Effector CD4-positive, alpha-beta T cell (primary cell): ENCODE measurements around the gene THRB.

Experiments used
- DNase-seq: peaks from one replicate; pipeline ENCODE4 v3.0.0-alpha.2; 2020

THRB gene

GRCh38 chr3:24300949-24301348 lies 193.7 kb downstream of the THRB start:
- no peak for DNase-seq

GRCh38 chr3:24299806-24300626 lies 194.6 kb downstream of the THRB start:
- DNase-seq = no peak

- no peak for DNase-seq
Observed at GRCh38 chr3:24299246-24299805, 195.3 kb downstream of the THRB start.

GRCh38 chr3:24296441-24297205 lies 198.0 kb downstream of the THRB start:
- no peak for DNase-seq

GRCh38 chr3:24294150-24294549 lies 200.5 kb downstream of the THRB start:
- DNase-seq = no peak

GRCh38 chr3:24291646-24292045 lies 203.0 kb downstream of the THRB start:
- no peak for DNase-seq

- DNase-seq = no peak
Observed at GRCh38 chr3:24290596-24290995, 204.1 kb downstream of the THRB start.

GRCh38 chr3:24288496-24289236 lies 206.0 kb downstream of the THRB start:
- DNase-seq = no peak

GRCh38 chr3:24287755-24288450 lies 206.7 kb downstream of the THRB start:
- DNase-seq = no peak

- no peak for DNase-seq
Observed at GRCh38 chr3:24286405-24286804, 208.2 kb downstream of the THRB start.

- no peak for DNase-seq
Observed at GRCh38 chr3:24278543-24278942, 216.1 kb downstream of the THRB start.

GRCh38 chr3:24273491-24273890 lies 221.2 kb downstream of the THRB start:
- DNase-seq = no peak

- no peak for DNase-seq
Observed at GRCh38 chr3:24272875-24273274, 221.8 kb downstream of the THRB start.

GRCh38 chr3:24272408-24272807 lies 222.2 kb downstream of the THRB start:
- DNase-seq = no peak

GRCh38 chr3:24271228-24271627 lies 223.4 kb downstream of the THRB start:
- no peak for DNase-seq

GRCh38 chr3:24270744-24271143 lies 223.9 kb downstream of the THRB start:
- DNase-seq = no peak

- DNase-seq = no peak
Observed at GRCh38 chr3:24270204-24270691, 224.4 kb downstream of the THRB start.

- DNase-seq = no peak
Observed at GRCh38 chr3:24264748-24265158, 229.9 kb downstream of the THRB start.

- DNase-seq = no peak
Observed at GRCh38 chr3:24264011-24264410, 230.6 kb downstream of the THRB start.

- no peak for DNase-seq
Observed at GRCh38 chr3:24263069-24263668, 231.5 kb downstream of the THRB start.

GRCh38 chr3:24261521-24261920 lies 233.1 kb downstream of the THRB start:
- no peak for DNase-seq
